A673 (cell line): ENCODE data around the gene DNAJB6. TPM values are rescaled to one million over a fixed set of nuclear protein-coding genes. Genes with fewer than 3 reads are reported as not detected.

Source experiments
- BruUV-seq: library from RNA; stranded (reverse); fragments of 400-500 nt; replicated peaks from 2 replicates; lab custom pipeline; 2021; lab: Mats Ljungman, UMichigan
- CTCF ChIA-PET: fragments of 300-600 bp; sonication (Branson Sonifier 250); formaldehyde crosslinking; loops from one replicate; lab custom pipeline; 2022; ENCODE audit warnings: antibody characterized with exemption; lab: Charles Lee
- POLR2A ChIA-PET: fragments of 300-600 bp; sonication (Branson Sonifier 250); formaldehyde crosslinking; loops from one replicate; lab custom pipeline; 2022; ENCODE audit warnings: antibody characterized with exemption; ENCODE audit not compliant: low non-redundant PET; lab: Charles Lee
- DNase-seq: peaks from one replicate; pipeline ENCODE4 v3.0.0-alpha.2; 2015; ENCODE audit warnings: low spot score
- H3K27ac ChIP-seq: fragments of 200-600 bp; sonication (generic); 2 replicates; pipeline ENCODE4 v1.5.1; 2016; ENCODE audit warnings: mixed run types, low read depth, mild to moderate bottlenecking, mixed read lengths, antibody characterized with exemption, low read length; ENCODE audit not compliant: poor library complexity, severe bottlenecking
- H3K27me3 ChIP-seq: fragments of 200-600 bp; sonication (generic); replicated peaks from 2 replicates; pipeline ENCODE4 v1.6.1; 2017; ENCODE audit warnings: mixed run types, low read depth, mild to moderate bottlenecking, mixed read lengths, antibody characterized with exemption, low read length; ENCODE audit not compliant: insufficient read depth, poor library complexity
- H3K36me3 ChIP-seq: fragments of 200-600 bp; sonication (generic); 2 replicates; pipeline ENCODE4 v1.6.1; 2016; ENCODE audit warnings: mixed run types, mild to moderate bottlenecking, mixed read lengths, antibody characterized with exemption, low read length; ENCODE audit not compliant: insufficient read depth, poor library complexity, severe bottlenecking
- H3K4me1 ChIP-seq: fragments of 200-600 bp; sonication (generic); 2 replicates; pipeline ENCODE4 v1.6.1; 2017; ENCODE audit warnings: mixed run types, mild to moderate bottlenecking, mixed read lengths, antibody characterized with exemption, low read length; ENCODE audit not compliant: insufficient read depth, poor library complexity, severe bottlenecking
- H3K4me3 ChIP-seq: fragments of 200-600 bp; sonication (generic); 2 replicates; pipeline ENCODE4 v1.5.1; 2016; ENCODE audit warnings: low read depth, mixed run types, mild to moderate bottlenecking, mixed read lengths, low read length; ENCODE audit not compliant: poor library complexity, severe bottlenecking
- H3K9me3 ChIP-seq: fragments of 200-600 bp; sonication (generic); 2 replicates; pipeline ENCODE4 v1.6.1; 2016; ENCODE audit warnings: mixed run types, low read depth, mild to moderate bottlenecking, mixed read lengths, antibody characterized with exemption, low read length; ENCODE audit not compliant: poor library complexity, severe bottlenecking
- CTCF ChIP-seq: fragments of 300-800, 200-600 bp; sonication (generic); conservative IDR thresholded peaks from 2 replicates; pipeline ENCODE4 v1.5.1; 2017; ENCODE audit warnings: low read depth, mild to moderate bottlenecking, antibody characterized with exemption, low read length, moderate library complexity, mixed read lengths
- EZH2 ChIP-seq: fragments of 200-600 bp; sonication (generic); IDR thresholded peaks from 2 replicates; pipeline ENCODE4 v1.6.1; 2017; ENCODE audit warnings: borderline replicate concordance, low read depth, mild to moderate bottlenecking, mixed read lengths, antibody characterized with exemption, low read length; ENCODE audit not compliant: poor library complexity, severe bottlenecking
- intact Hi-C: fragments of 100-400 bp; cut with micrococcal nuclease; formaldehyde crosslinking; loops from one replicate; pipeline ENCODE4 v1.10.0; 2022; ENCODE audit not compliant: unreplicated experiment
- total RNA-seq: library from RNA; stranded (reverse); gene quantifications from 2 replicates; pipeline ENCODE4 v1.2.3, GENCODE V29; 2021

DNAJB6 gene
- total RNA-seq, 1 experiment from 2014 or later = 146 TPM

- H3K4me1 ChIP-seq = peaks cover 7% of the 10 kb centered on the region
- ChIA-PET POLR2A (no interaction called here), CTCF (interaction anchor here (0.6 kb wide), 1 partner anchor 1015 kb away, joined by 3 read pairs; no protein-coding TSS in a partner anchor)
- intact Hi-C loops = no loop called here
- no peaks in the 10 kb centered on the region for H3K9me3 ChIP-seq
- H3K27ac ChIP-seq = peak overlapping the region; percentile 24
- TF ChIP-seq EZH2 (no peak), CTCF (peak; percentile 95)
- peak overlapping the region; percentile 2 for H3K4me3 ChIP-seq
- peak; percentile 83 for DNase-seq
- H3K27me3 ChIP-seq = no peaks in the 10 kb centered on the region
- H3K36me3 ChIP-seq = no peaks in the 10 kb centered on the region
- no TSS peak for BruUV-seq
Measured at GRCh38 chr7:157339777-157340677, 3.2 kb downstream of the DNAJB6 start.

- POLR2A ChIA-PET = no interaction called here
- DNase-seq = no peak
- CTCF ChIA-PET = no interaction called here
- Histone ChIP-seq H3K4me1 (peaks cover 8% of the 10 kb centered on the region), H3K9me3 (no peaks in the 10 kb centered on the region), H3K4me3 (no peak overlapping the region), H3K27ac (no peak overlapping the region), H3K36me3 (no peaks in the 10 kb centered on the region), H3K27me3 (no peaks in the 10 kb centered on the region)
- intact Hi-C loops = no loop called here
- no peak for TF ChIP-seq EZH2
- TF ChIP-seq CTCF = no peak
- no TSS peak for BruUV-seq
Measured at GRCh38 chr7:157347217-157347904, 10.6 kb downstream of the DNAJB6 start.

- POLR2A ChIA-PET = no interaction called here
Measured at GRCh38 chr7:157348548-157348947, 11.7 kb downstream of the DNAJB6 start.

More at GRCh38 chr7:157348548-157348947, 11.7 kb downstream of the DNAJB6 start:
- no TSS peak for BruUV-seq
- no peak for DNase-seq
- H3K9me3 ChIP-seq = no peaks in the 10 kb centered on the region
- CTCF ChIA-PET = interaction anchor here (0.6 kb wide), 1 partner anchor 13 kb away, joined by 3 read pairs; no protein-coding TSS in a partner anchor
- TF ChIP-seq CTCF (no peak), EZH2 (no peak)
- H3K4me1 ChIP-seq = peaks cover 8% of the 10 kb centered on the region
- H3K4me3 ChIP-seq = no peak overlapping the region
- intact Hi-C loops = no loop called here
- H3K27me3 ChIP-seq = no peaks in the 10 kb centered on the region
- H3K36me3 ChIP-seq = no peaks in the 10 kb centered on the region
- no peak overlapping the region for H3K27ac ChIP-seq
